Adrenal gland (tissue), 12 donors: ENCODE results near the gene ANKZF1. TPM values are rescaled to one million over a fixed set of nuclear protein-coding genes. Genes with fewer than 3 reads are reported as not detected.

ENCODE experiments used
- DNase-seq, 7 donors: peaks; one replicate each; pipeline ENCODE4 v3.0.0-alpha.2; 2019 to 2020
- H3K27ac ChIP-seq, 5 donors: fragments of 200-600 bp; sonication (generic) in 4 of 5; 1 replicate in 3 of 5; 2 replicates in 2 of 5; pipeline versions ENCODE4 v1.5.1 to v1.8.0; 2016 to 2020; ENCODE audit warnings: mild to moderate bottlenecking in 1 of 5
- H3K27me3 ChIP-seq: fragments of 200-600 bp; 2 replicates; pipeline ENCODE4 v1.8.0; 2021
- H3K36me3 ChIP-seq, 2 donors: fragments of 200-600 bp; replicated peaks in 1 of 2; 1 replicate in 1 of 2; 2 replicates in 1 of 2; pipeline versions ENCODE4 v1.5.1 to v1.8.0; 2018 to 2022
- H3K4me1 ChIP-seq, 2 donors: fragments of 200-600 bp; replicated peaks in 1 of 2; 1 replicate in 1 of 2; 2 replicates in 1 of 2; pipeline versions ENCODE4 v1.5.1 to v1.8.0; 2018 to 2021
- H3K4me3 ChIP-seq, 4 donors: fragments of 200-600 bp; sonication (generic) in 3 of 4; one replicate each; pipeline ENCODE4 v1.5.1; 2016 to 2018
- H3K9me3 ChIP-seq, 3 donors: fragments of 200-600 bp; sonication (generic) in 1 of 3; replicated peaks in 1 of 3; 1 replicate in 2 of 3; 2 replicates in 1 of 3; pipeline versions ENCODE4 v1.5.1 to v1.8.0; 2016 to 2021
- POLR2A ChIP-seq, 2 donors: fragments of 450-650 bp; IDR thresholded peaks; one replicate each; pipeline ENCODE4 v1.6.1; 2017; ENCODE audit warnings: antibody characterized with exemption in 2 of 2, mild to moderate bottlenecking in 2 of 2, moderate library complexity in 1 of 2
- WGBS, 4 donors: extraction: QIAGEN DNeasy Blood & Tissue Kit in 2 of 4; methylation state at CpG; one replicate each; pipeline versions ENCODE4 v1.1.5 to v1.1.7; 2013 to 2017; 5-methylcytosine and 5-hydroxymethylcytosine counted together
- intact Hi-C, 2 donors: fragments of 100-400 bp; cut with DNase I; formaldehyde crosslinking; loops; one replicate each; pipeline versions ENCODE4 v1.14.1 to v1.15.0; 2022 to 2023
- polyA plus RNA-seq, 3 donors: library from polyadenylated mRNA; stranded (reverse); fragments of 200-250 nt in 2 of 3; fragments of 350-450 nt in 1 of 3; fragmentation: Illumina TruSeq in 1 of 3; extraction: RNeasy Lipid Tissue Mini Kit (QIAGEN cat#74804) in 1 of 3; gene quantifications; one replicate each; pipeline ENCODE4 v1.2.3, GENCODE V29; 2013 to 2014
- total RNA-seq, 9 donors: library from RNA; depleted of rRNA in 4 of 9; stranded (reverse); fragments of >200 nt in 4 of 9; fragments of 120-200 nt in 1 of 9; fragmentation: NEBNext Ultra II Directional in 1 of 9; extraction: Animal tissue kit (Norgen Biotek cat#: 25700) in 1 of 9; gene quantifications; one replicate each; pipeline versions ENCODE4 v1.1.0 to v1.2.4, GENCODE V29; 2013 to 2023
- TF ChIP-seq, protein P1 (sequence below), 6 experiments: fragments of 450-650 bp in 4 of 6; fragments of 200-600 bp in 2 of 6; sonication (generic) in 1 of 6; IDR thresholded peaks; 1 replicate in 5 of 6; 2 replicates in 1 of 6; pipeline versions ENCODE4 v1.5.1 to v1.8.0; 2016 to 2021; ENCODE audit warnings: antibody characterized with exemption in 6 of 6, mild to moderate bottlenecking in 2 of 6, moderate library complexity in 1 of 6
- donor health status: healthy with polysubstance abuse.
- donor health status: Bipolar disorder and iron deficiency.
- donor health status: DM: yes; HTN: yes; CAD: no.
- donor health status: DM: no; HTN: no; CAD: no.
- donor health status: DM: no; HTN: no; CAD: no.
- donor health status: DM: yes; HTN: yes; CAD: no.

The ANKZF1 gene
- total and polyA plus RNA-seq, 12 donors: 11.5 to 93.1 (median 37.6) TPM

DNA sequence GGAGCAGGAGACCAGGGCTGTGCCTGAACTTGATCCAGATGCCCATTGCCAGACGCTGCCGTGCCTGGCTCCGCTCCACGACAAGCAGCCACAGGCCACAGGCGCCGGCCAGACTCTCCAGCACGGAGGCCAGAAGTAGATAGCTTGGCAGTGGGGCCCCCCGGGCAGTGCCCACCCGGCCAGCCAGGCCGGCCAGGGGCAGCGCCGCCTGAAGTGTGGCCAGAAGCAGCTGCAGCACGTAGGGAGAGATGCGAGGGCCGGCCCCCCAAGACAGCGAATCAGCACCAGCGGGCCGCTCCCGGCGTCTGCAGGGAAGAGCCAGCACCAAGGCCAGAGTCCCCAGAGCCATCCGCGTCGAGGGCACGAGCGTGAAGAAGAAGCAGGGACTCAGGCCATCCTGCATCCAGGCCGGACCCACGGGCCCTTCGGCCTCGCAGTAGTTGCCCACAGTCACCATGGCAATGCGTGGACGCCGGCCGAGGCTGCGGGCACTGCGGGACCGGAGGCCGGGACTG is 11.3 kb upstream of the ANKZF1 start:
- peak overlapping the region; percentile 82 to 97 (median 92) for H3K27ac ChIP-seq
- H3K4me1 ChIP-seq: peaks cover 23 to 30% of the 10 kb centered on the region in 2 donors
- H3K36me3 ChIP-seq: peaks cover 0 to 60% of the 10 kb centered on the region in 2 donors
- DNase-seq: peak; percentile 66 to 85 (median 80)
- TF ChIP-seq, protein P1, sequence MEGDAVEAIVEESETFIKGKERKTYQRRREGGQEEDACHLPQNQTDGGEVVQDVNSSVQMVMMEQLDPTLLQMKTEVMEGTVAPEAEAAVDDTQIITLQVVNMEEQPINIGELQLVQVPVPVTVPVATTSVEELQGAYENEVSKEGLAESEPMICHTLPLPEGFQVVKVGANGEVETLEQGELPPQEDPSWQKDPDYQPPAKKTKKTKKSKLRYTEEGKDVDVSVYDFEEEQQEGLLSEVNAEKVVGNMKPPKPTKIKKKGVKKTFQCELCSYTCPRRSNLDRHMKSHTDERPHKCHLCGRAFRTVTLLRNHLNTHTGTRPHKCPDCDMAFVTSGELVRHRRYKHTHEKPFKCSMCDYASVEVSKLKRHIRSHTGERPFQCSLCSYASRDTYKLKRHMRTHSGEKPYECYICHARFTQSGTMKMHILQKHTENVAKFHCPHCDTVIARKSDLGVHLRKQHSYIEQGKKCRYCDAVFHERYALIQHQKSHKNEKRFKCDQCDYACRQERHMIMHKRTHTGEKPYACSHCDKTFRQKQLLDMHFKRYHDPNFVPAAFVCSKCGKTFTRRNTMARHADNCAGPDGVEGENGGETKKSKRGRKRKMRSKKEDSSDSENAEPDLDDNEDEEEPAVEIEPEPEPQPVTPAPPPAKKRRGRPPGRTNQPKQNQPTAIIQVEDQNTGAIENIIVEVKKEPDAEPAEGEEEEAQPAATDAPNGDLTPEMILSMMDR (IDR thresholded peaks at IDR 0.05): peak in 1 of 6 experiments; percentile 9
- TF ChIP-seq POLR2A (IDR thresholded peaks at IDR 0.05): peak; percentile 8 to 38
- no peaks in the 10 kb centered on the region for H3K9me3 ChIP-seq
- H3K4me3 ChIP-seq: peak overlapping the region in 2 of 4 donors; percentile 46 to 69
- WGBS, 4 donors: 0 to 1% (median 1%) methylated on average over 16 to 37 of the region's 37 CpGs
- intact Hi-C loops: loop anchor here in 1 of 2 donors (10.0 kb wide), 1 partner anchor 53 kb away; the partner anchor contains the start of gene NHEJ1
- H3K27me3 ChIP-seq: no peaks in the 10 kb centered on the region

DNA sequence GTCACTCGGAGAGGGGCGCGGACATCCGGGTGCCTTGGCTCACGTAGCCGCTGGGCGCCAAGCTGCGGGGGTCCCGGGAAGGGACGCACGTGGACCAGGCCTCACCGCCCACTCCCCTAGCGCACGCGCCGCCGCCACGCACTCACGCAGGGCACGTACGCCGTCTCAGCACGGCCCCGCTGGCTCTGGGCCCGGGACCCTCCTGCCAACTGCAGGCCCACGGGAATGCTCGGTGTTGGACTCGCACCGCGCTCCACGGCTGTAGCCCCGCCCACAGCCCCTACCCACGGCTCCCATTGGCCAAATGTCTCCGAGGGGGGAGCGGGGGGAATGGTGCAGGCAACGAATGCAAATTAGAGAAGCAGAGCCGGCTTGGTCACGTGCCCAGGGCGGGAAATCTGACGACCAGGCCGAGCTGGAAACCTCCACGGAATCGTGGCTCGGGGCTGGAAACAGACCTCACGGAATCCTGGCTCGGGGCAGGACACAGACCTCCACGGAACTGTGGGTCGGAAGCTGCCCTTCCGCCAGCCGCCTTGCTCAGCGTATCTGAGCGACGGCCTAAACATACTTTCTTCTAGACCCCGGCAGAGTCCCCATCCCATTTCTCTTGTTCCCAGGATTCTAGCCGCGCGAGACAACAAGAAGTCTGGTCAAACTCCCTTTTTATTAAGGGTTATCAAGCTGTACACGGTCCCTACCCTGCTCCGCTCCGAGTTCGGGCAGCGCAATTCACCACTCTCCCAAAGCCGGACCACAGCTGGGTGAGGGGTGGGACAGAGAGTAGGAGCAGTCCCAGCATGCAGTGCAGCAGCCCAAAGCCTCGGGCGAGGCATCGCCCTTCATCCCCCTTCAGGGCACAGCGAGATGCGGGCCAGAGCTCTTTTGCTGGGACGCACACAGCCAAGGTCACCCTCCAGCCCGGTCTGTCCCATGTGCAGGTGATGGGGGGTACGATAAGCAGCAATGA is 10.6 kb upstream of the ANKZF1 start, which contains the start of gene ABCB6:
Gene ABCB6, minus strand, starts transcription at position 227 of the 970 bp plus-strand sequence. CDS start 285 bp downstream, outside the sequence.
- WGBS, 4 donors: 6 to 13% (median 9%) methylated on average over 21 to 71 of the region's 71 CpGs
- TF ChIP-seq, protein P1 (IDR thresholded peaks at IDR 0.05): no peak
- peak; percentile 62 to 69 for TF ChIP-seq POLR2A (IDR thresholded peaks at IDR 0.05)
- Histone ChIP-seq H3K27ac (peak within 1 kb of the TSS; percentile 82 to 97 (median 92)), H3K9me3 (no peaks in the 10 kb centered on the region), H3K4me3 (peak within 1 kb of the TSS in 2 of 4 donors; percentile 46 to 69), H3K4me1 (peaks cover 23 to 30% of the 10 kb centered on the region in 2 donors), H3K27me3 (no peaks in the 10 kb centered on the region), H3K36me3 (peaks cover 0 to 60% of the 10 kb centered on the region in 2 donors)
- DNase-seq: peak; percentile 97 to 99 (median 99)
- intact Hi-C loops: loop anchor here in 1 of 2 donors (10.0 kb wide), 1 partner anchor 54 kb away; the partner anchor contains the start of gene NHEJ1

DNA sequence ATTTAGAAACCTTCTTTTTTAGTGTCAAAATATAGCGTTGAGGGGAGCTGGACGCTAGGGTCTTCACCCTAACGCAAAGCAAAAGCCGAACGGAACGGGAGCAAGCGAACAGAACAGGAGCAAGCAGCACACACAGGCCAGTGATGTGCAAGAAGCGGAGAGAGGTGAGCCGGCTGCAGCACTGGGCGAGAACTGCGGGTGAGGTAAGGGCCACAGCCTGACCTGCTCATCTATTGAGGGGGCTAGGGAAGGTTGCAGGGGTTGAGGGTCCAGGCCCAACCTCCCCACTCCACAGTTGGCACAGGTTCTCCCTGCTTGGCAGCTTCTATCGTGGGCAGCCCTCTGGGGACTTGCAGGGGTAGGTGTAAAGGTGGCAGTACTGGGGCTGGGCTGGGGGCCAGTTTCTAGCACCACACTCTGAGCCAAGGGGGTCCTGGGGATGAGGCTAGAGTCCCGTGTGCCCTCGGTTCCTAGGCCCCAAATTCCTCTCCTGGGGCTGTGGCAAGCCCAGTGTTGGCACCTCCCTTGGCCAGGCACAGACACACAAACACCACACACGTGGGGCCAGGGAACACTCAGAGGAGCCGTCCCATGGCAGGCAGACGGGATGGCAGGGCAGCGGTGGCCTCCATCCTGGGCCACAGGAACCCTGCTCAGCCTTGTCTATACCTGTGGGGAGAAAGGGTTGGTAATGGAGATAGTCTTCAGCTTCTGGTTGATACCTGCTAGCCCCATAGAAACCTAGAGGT is 9.6 kb upstream of the ANKZF1 start:
- no peak for DNase-seq
- intact Hi-C loops: loop anchor here in 1 of 2 donors (10.0 kb wide), 1 partner anchor 55 kb away; the partner anchor contains the start of gene NHEJ1
- peak overlapping the region in 3 of 5 donors; percentile 92 to 97 (median 95) for H3K27ac ChIP-seq
- H3K9me3 ChIP-seq: no peaks in the 10 kb centered on the region
- 91 to 93% (median 92%) methylated on average over 15 to 18 of the region's 18 CpGs for WGBS, 4 donors
- no peaks in the 10 kb centered on the region for H3K27me3 ChIP-seq
- H3K36me3 ChIP-seq: peaks cover 0 to 60% of the 10 kb centered on the region in 2 donors
- H3K4me3 ChIP-seq: no peak overlapping the region
- H3K4me1 ChIP-seq: peaks cover 23 to 30% of the 10 kb centered on the region in 2 donors
- no peak for TF ChIP-seq POLR2A (IDR thresholded peaks at IDR 0.05)
- TF ChIP-seq, protein P1 (IDR thresholded peaks at IDR 0.05): no peak
